Astrocyte of the hippocampus (primary cell): ENCODE measurements around the gene ZP1.

Experiments
- DNase-seq: peaks from one replicate; pipeline ENCODE4 v3.0.0; 2011; ENCODE audit warnings: low read depth, low spot score

ZP1 gene

DNA sequence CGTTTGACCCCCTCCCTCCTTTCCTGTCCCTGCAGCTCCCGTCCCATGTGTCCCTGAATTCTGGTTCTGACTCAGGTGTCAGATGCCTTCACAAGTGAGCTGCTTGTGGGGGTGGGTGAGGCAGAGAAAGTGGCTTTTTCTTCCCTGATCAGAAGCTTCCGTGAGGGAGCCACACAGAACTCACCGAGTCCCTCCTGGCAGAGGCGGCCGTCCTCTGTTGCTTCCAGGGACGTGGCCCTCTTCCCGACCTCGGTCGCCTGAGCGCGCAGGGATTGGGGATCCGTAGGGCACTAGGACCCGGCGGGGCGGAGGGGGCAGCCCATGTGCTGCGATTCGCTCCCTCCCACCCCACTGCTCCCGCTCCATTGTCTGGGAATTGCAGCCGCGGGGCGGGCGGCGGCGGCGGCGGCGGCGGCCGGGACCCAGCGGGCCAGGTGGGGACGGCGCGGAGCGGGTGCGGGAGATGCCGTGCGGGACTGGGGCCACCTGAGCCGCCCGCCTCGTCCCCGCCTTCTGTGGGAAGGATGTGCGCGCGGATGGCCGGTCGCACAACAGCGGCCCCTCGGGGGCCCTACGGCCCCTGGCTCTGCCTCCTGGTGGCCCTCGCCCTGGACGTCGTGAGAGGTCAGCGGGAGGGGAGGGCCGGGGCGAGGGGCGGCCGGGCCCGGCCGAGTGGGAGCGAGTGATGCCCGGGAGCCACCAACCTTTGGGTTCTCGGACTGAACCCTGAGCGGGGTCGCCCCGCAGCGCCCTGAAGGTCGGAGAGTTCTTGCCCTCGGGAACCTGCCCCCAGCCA, 57.0 kb downstream of the ZP1 start, which contains the start of gene TMEM132A:
TMEM132A (plus strand) TSS at position 351 of the 796 bp plus-strand sequence; CDS start at position 525, 174 bp downstream.
- DNase-seq, result peak; percentile 89
